ENCODE data around the gene LAPTM5.

DNA sequence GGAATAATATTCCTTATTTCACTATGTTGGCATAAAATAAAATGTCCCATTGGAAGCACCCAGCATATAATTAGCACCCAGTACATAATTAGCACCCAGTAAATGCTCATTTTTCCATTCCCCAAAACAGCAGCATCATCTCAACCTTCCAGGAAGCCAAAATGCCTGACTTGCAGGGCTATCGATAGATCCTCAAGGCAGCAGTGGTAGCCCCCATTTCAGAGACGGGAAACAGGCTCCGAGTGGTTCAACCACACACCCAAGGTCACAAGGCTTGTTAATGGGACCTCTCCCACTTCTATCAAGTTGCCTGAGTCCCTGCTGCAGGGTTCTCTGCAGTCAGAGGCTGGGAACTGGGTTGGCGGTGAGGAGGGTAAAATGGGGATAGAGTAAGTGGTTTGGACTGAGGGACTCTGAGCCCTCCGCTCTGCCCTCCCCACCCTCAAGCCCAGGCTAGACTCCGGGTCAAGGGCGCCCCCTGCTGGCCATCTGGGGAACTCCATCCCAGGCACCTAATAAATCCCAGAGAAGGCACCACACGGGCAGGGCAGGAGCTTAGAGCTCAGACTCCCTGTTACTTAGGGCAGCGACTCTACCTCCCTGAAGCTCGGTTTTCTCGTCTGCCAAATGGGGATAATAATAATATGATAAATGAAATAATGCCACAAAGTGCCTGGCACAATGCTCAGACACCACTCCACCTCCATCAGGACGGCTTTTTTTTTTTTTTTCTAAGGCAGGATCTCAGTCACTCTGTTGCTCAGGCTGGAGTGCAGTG is 21.9 kb upstream of the LAPTM5 start:
- TF ChIP-seq FOXK2 (IDR thresholded peaks at IDR 0.05) (no peak), BHLHE40 (IDR thresholded peaks at IDR 0.05; ENCODE audit: borderline replicate concordance) (no peak), SP1 (IDR thresholded peaks at IDR 0.05) (no peak), TARDBP (IDR thresholded peaks at IDR 0.05) (no peak), CTBP1 (IDR thresholded peaks at IDR 0.05; ENCODE audit: borderline replicate concordance) (no peak), ZNF384 (IDR thresholded peaks at IDR 0.05) (no peak; the same call in none of the 2 replicates), LEF1 (IDR thresholded peaks at IDR 0.05; ENCODE audit: borderline replicate concordance) (no peak), NFRKB (IDR thresholded peaks at IDR 0.05) (no peak), SUZ12 (IDR thresholded peaks at IDR 0.05) (no peak), HDGF (IDR thresholded peaks at IDR 0.05; ENCODE audit: borderline replicate concordance) (no peak), L3MBTL2 (conservative IDR thresholded peaks at IDR 0.05) (no peak), FOXM1 (IDR thresholded peaks at IDR 0.05; ENCODE audit: borderline replicate concordance) (no peak), FOXA1 (IDR thresholded peaks at IDR 0.05) (no peak)
- TF ChIP-seq, protein P1, sequence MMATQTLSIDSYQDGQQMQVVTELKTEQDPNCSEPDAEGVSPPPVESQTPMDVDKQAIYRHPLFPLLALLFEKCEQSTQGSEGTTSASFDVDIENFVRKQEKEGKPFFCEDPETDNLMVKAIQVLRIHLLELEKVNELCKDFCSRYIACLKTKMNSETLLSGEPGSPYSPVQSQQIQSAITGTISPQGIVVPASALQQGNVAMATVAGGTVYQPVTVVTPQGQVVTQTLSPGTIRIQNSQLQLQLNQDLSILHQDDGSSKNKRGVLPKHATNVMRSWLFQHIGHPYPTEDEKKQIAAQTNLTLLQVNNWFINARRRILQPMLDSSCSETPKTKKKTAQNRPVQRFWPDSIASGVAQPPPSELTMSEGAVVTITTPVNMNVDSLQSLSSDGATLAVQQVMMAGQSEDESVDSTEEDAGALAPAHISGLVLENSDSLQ (IDR thresholded peaks at IDR 0.05) = no peak

All from HEK293T (cell line).